Endothelial cell of umbilical vein (primary cell): ENCODE measurements around the gene ANAPC1. TPM values are rescaled to one million over a fixed set of nuclear protein-coding genes. Genes with fewer than 3 reads are reported as not detected.
A peak's percentile ranks its signal among the peaks of the same experiment; 100 is the strongest.

ENCODE experiments used
- BruUV-seq: library from RNA; stranded (reverse); fragments of 400-500 nt; replicated peaks from 2 replicates; lab custom pipeline; 2021; lab: Mats Ljungman, UMichigan
- CTCF ChIA-PET: fragments of 300-600, 350-600 bp; sonication (Branson Sonifier 250); formaldehyde crosslinking; loops from one replicate; lab custom pipeline; 2021; ENCODE audit warnings: antibody characterized with exemption, inconsistent platforms; lab: Charles Lee
- POLR2A ChIA-PET: fragments of 300-600, 350-600 bp; sonication (Branson Sonifier 250); formaldehyde crosslinking; loops from one replicate; lab custom pipeline; 2021; ENCODE audit warnings: antibody characterized with exemption, inconsistent platforms; lab: Charles Lee
- DNase-seq: peaks from one replicate; pipeline ENCODE4 v3.0.0-alpha.2; 2011; ENCODE audit warnings: low read depth, low spot score
- FAIRE-seq: peaks from 2 replicates; lab custom pipeline; 2011; peaks lifted over from hg19 to GRCh38; lab: Jason Lieb, UNC
- H2AFZ ChIP-seq: 2 replicates; pipeline ENCODE4 v1.6.0; 2012; ENCODE audit warnings: low read depth, low read length, control low read depth, inconsistent platforms
- H3K27ac ChIP-seq: 2 replicates; pipeline ENCODE4 v1.5.1; 2011; ENCODE audit warnings: low read depth, mild to moderate bottlenecking, control low read depth, low read length, moderate library complexity; ENCODE audit not compliant: insufficient read depth
- H3K27me3 ChIP-seq, 2 experiments: 2 replicates each; pipeline versions ENCODE4 v1.6.0 to v1.6.1; 2011; ENCODE audit warnings: low read length in 2 of 2, mixed read lengths in 1 of 2; ENCODE audit not compliant: control insufficient read depth in 2 of 2, insufficient read depth in 2 of 2
- H3K36me3 ChIP-seq, 2 experiments: 2 replicates in 1 of 2; 3 replicates in 1 of 2; pipeline ENCODE4 v1.5.1; 2011; ENCODE audit warnings: low read length in 2 of 2, mild to moderate bottlenecking in 1 of 2, moderate library complexity in 1 of 2; ENCODE audit not compliant: control insufficient read depth in 2 of 2, insufficient read depth in 2 of 2; ENCODE audit errors: extremely low read depth in 1 of 2
- H3K4me1 ChIP-seq: 3 replicates; pipeline ENCODE4 v1.5.1; 2011; ENCODE audit warnings: mild to moderate bottlenecking, low read length; ENCODE audit not compliant: control insufficient read depth, insufficient read depth; ENCODE audit errors: extremely low read depth
- H3K4me2 ChIP-seq: 2 replicates; pipeline ENCODE4 v1.6.1; 2011; ENCODE audit warnings: low read length, control low read depth, mixed read lengths; ENCODE audit not compliant: insufficient read depth
- H3K4me3 ChIP-seq, 3 experiments: fragments of 200-600 bp in 1 of 3; sonication (generic), shearing (Covaris generic) in 1 of 3; replicated peaks in 1 of 3; 2 replicates each; pipeline ENCODE4 v1.5.1; 2011 to 2016; ENCODE audit warnings: control low read depth in 3 of 3, low read length in 3 of 3, mild to moderate bottlenecking in 2 of 3, inconsistent platforms in 1 of 3, low read depth in 1 of 3, moderate library complexity in 1 of 3; ENCODE audit not compliant: insufficient read depth in 1 of 3
- H3K79me2 ChIP-seq: 2 replicates; pipeline ENCODE4 v1.6.0; 2012; ENCODE audit warnings: low read length, inconsistent platforms; ENCODE audit not compliant: control insufficient read depth, insufficient read depth
- H3K9ac ChIP-seq: replicated peaks from 2 replicates; pipeline ENCODE3; 2011; ENCODE audit warnings: low read length, control low read depth; ENCODE audit not compliant: insufficient read depth; ENCODE audit errors: extremely low read depth
- H3K9me1 ChIP-seq: replicated peaks from 3 replicates; pipeline ENCODE4 v1.6.0; 2011; ENCODE audit warnings: mild to moderate bottlenecking, low read length; ENCODE audit not compliant: control insufficient read depth, insufficient read depth; ENCODE audit errors: extremely low read depth
- H3K9me3 ChIP-seq: replicated peaks from 2 replicates; pipeline ENCODE4 v1.5.1; 2012; ENCODE audit warnings: low read length, inconsistent platforms; ENCODE audit not compliant: control insufficient read depth, insufficient read depth
- H4K20me1 ChIP-seq: replicated peaks from 2 replicates; pipeline ENCODE3; 2011; ENCODE audit warnings: mild to moderate bottlenecking, low read length; ENCODE audit not compliant: control insufficient read depth, insufficient read depth; ENCODE audit errors: extremely low read depth
- CTCF ChIP-seq, 2 donors: IDR thresholded peaks; 1 replicate in 1 of 2; 2 replicates in 1 of 2; pipeline ENCODE4 v1.5.1; 2011; ENCODE audit warnings: low read length in 2 of 2, mild to moderate bottlenecking in 2 of 2, moderate library complexity in 2 of 2, control low read depth in 1 of 2, inconsistent platforms in 1 of 2, low read depth in 1 of 2; ENCODE audit not compliant: insufficient read depth in 1 of 2; ENCODE audit errors: extremely low read depth in 1 of 2
- EZH2 ChIP-seq: IDR thresholded peaks from 2 replicates; pipeline ENCODE4 v1.6.1; 2012; ENCODE audit warnings: borderline replicate concordance, low read depth, mild to moderate bottlenecking, moderate library complexity, low read length, inconsistent platforms; ENCODE audit not compliant: severe bottlenecking
- FOS ChIP-seq: IDR thresholded peaks from 2 replicates; pipeline ENCODE4 v1.6.1; 2011; ENCODE audit warnings: mild to moderate bottlenecking, low read length, moderate library complexity, borderline replicate concordance; ENCODE audit not compliant: insufficient read depth
- GATA2 ChIP-seq: IDR thresholded peaks from 2 replicates; pipeline ENCODE4 v1.7.0; 2011; ENCODE audit warnings: low read depth, mild to moderate bottlenecking, moderate library complexity, mixed read lengths, low read length; ENCODE audit not compliant: insufficient read length, insufficient read depth
- JUN ChIP-seq: IDR thresholded peaks from 2 replicates; pipeline ENCODE4 v1.6.1; 2011; ENCODE audit warnings: borderline replicate concordance, low read depth; ENCODE audit not compliant: insufficient read length, insufficient read depth
- MAX ChIP-seq: IDR thresholded peaks from 2 replicates; pipeline ENCODE4 v1.6.1; 2011; ENCODE audit not compliant: insufficient read depth, insufficient read length
- MYC ChIP-seq: IDR thresholded peaks from one replicate; pipeline ENCODE4 v1.6.1; 2011; ENCODE audit warnings: mild to moderate bottlenecking, low read depth, low read length
- POLR2A ChIP-seq: IDR thresholded peaks from 2 replicates; pipeline ENCODE4 v1.6.1; 2012; ENCODE audit warnings: low read depth, mild to moderate bottlenecking, control low read depth, low read length
- POLR2AphosphoS5 ChIP-seq: IDR thresholded peaks from 2 replicates; pipeline ENCODE4 v1.6.1; 2012; ENCODE audit warnings: low read depth, mild to moderate bottlenecking, control low read depth, low read length, moderate library complexity; ENCODE audit not compliant: insufficient read depth
- dilution Hi-C: fragments of 300-500 bp; cut with MboI; formaldehyde crosslinking; loops from one replicate; pipeline ENCODE4 v1.15.0; 2019; ENCODE audit warnings: low sequenced_read_pairs; ENCODE audit not compliant: extremely low pct_ligation_motif_present
- intact Hi-C: fragments of 100-400 bp; cut with micrococcal nuclease; formaldehyde crosslinking; loops from one replicate; pipeline ENCODE4 v1.10.0; 2022
- polyA plus RNA-seq, 4 experiments: library from polyadenylated mRNA; depleted of rRNA in 3 of 4; stranded (reverse) in 3 of 4; unstranded in 1 of 4; fragments of >200 nt; gene quantifications; 2 replicates each; pipeline versions ENCODE4 v1.2.1 to v1.2.3, GENCODE V29; 2011 to 2012; ENCODE audit warnings: missing spikeins in 1 of 4
- total RNA-seq: library from RNA; stranded (reverse); gene quantifications from 2 replicates; pipeline ENCODE4 v1.2.3, GENCODE V29; 2021

The ANAPC1 gene
- total and polyA plus RNA-seq, 2 donors (not counting 3 experiments of a cell fraction or from before 2014, with no cell fraction given): 21.9 to 61.5 TPM

GRCh38 chr2:111898703-111899514, 14.9 kb upstream of the ANAPC1 start:
- Histone ChIP-seq H3K4me1 (peaks cover 35% of the 10 kb centered on the region), H3K27ac (peak overlapping the region; percentile 48), H3K79me2 (peaks cover 38% of the 10 kb centered on the region), H3K9me3 (no peaks in the 10 kb centered on the region), H3K4me2 (peak overlapping the region; percentile 55), H3K9me1 (no peaks in the 10 kb centered on the region), H3K27me3 (no peaks in the 10 kb centered on the region), H3K36me3 (peaks cover 0 to 2% of the 10 kb centered on the region in 2 experiments), H3K4me3 (peak overlapping the region; percentile 72 to 99 (median 95)), H4K20me1 (no peaks in the 10 kb centered on the region), H2AFZ (peak overlapping the region; percentile 33), H3K9ac (peak overlapping the region; percentile 87)
- intact Hi-C loops: loop anchor here (1.0 kb wide), 3 partner anchors 76 to 149 kb away; no protein-coding TSS in a partner anchor
- DNase-seq (peak; percentile 53), FAIRE-seq (no peak)
- BruUV-seq: TSS peak; percentile 69
- ChIA-PET POLR2A (interaction anchor here (0.6 to 1.3 kb wide), 8 partner anchors 40 to 720 kb away, joined by 3 to 6 read pairs (median 4); no protein-coding TSS in a partner anchor), CTCF (interaction anchor here (0.6 to 4.7 kb wide), 17 partner anchors 11 to 177 kb away, joined by 3 to 62 read pairs (median 5); partner anchors contain the start of gene TMEM87B)
- TF ChIP-seq CTCF (IDR thresholded peaks at IDR 0.05; ENCODE audit: extremely low read depth in 1 of 2, insufficient read depth in 1 of 2, low read depth in 1 of 2, low read length in 2 of 2): no peak
- no peak for TF ChIP-seq EZH2
- TF ChIP-seq POLR2A: no peak
- no peak for TF ChIP-seq MYC
- TF ChIP-seq GATA2: no peak
- no peak for TF ChIP-seq JUN
- TF ChIP-seq POLR2AphosphoS5: no peak
- no peak for TF ChIP-seq MAX
- no peak for TF ChIP-seq FOS
- dilution Hi-C loops: no loop called here
